NB4 (cell line): Measurements from ENCODE around the gene FUCA1.

Experiments used
- MYC ChIP-seq: IDR thresholded peaks from 2 replicates; pipeline ENCODE4 v1.6.1; 2011; ENCODE audit warnings: low read depth, low read length
- POLR2A ChIP-seq: IDR thresholded peaks from 2 replicates; pipeline ENCODE4 v1.6.1; 2011; ENCODE audit warnings: mild to moderate bottlenecking; ENCODE audit not compliant: insufficient read length; ENCODE audit errors: extremely low read depth
- TF ChIP-seq, protein P1 (sequence below): IDR thresholded peaks from one replicate; pipeline ENCODE4 v1.5.1; 2012; ENCODE audit warnings: low read depth, low read length
- TF ChIP-seq, protein P2 (sequence below): IDR thresholded peaks from 2 replicates; pipeline ENCODE4 v1.6.1; 2011; ENCODE audit warnings: low read depth, low read length

DNA sequence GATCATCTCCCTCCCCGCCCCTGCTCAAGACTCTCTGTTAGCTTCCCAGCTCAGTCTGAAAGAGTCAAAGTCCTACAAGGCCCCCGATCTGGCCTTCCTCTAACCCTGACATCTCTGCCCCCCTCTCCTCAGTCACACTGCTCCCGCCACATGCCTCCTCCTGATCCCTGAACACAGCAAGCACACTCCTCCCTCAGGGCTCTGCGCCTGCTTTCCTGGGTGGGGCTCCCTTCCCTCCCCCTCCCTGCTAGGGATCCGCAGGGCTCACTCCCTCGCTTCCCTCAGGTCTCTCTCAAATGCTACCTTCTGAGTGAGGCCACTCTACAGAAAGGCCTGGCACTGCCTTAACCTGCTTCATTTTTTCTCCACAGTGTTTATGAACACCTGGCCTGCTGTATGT, 61.8 kb downstream of the FUCA1 start:
- TF ChIP-seq, protein P1, sequence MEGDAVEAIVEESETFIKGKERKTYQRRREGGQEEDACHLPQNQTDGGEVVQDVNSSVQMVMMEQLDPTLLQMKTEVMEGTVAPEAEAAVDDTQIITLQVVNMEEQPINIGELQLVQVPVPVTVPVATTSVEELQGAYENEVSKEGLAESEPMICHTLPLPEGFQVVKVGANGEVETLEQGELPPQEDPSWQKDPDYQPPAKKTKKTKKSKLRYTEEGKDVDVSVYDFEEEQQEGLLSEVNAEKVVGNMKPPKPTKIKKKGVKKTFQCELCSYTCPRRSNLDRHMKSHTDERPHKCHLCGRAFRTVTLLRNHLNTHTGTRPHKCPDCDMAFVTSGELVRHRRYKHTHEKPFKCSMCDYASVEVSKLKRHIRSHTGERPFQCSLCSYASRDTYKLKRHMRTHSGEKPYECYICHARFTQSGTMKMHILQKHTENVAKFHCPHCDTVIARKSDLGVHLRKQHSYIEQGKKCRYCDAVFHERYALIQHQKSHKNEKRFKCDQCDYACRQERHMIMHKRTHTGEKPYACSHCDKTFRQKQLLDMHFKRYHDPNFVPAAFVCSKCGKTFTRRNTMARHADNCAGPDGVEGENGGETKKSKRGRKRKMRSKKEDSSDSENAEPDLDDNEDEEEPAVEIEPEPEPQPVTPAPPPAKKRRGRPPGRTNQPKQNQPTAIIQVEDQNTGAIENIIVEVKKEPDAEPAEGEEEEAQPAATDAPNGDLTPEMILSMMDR = no peak
- no peak for TF ChIP-seq POLR2A
- TF ChIP-seq, protein P2, sequence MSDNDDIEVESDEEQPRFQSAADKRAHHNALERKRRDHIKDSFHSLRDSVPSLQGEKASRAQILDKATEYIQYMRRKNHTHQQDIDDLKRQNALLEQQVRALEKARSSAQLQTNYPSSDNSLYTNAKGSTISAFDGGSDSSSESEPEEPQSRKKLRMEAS = no peak
- no peak for TF ChIP-seq MYC
